Hematopoietic multipotent progenitor cell treated with erythropoietin and hydrocortisone succinate and interleukin-3 and kit ligand, for 6 days (in vitro differentiated cells): ENCODE results near the gene RCOR1.

Source experiments
- DNase-seq: peaks from one replicate; pipeline ENCODE4 v3.0.0-alpha.2; 2015

The RCOR1 gene

DNA sequence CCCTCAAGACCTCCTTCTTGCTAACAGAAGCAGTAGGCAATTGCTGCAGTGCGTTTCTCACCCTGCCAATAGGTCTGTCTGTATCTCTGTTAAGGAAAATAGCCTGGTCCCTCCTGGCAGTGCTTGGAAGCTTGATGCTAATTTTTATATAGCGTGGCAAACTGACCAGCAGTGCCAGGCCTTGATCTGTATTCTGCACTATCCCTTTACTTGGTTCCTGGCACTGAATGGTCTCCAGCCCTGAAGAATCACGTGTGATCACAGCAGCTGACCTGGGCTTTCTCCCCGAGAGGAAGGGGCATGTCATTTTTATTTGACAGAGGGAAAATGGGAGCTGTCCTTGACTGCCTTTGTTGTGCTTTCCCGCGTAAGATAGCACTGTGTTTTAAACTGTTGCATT lies 136.1 kb downstream of the RCOR1 start:
- DNase-seq: no peak

DNA sequence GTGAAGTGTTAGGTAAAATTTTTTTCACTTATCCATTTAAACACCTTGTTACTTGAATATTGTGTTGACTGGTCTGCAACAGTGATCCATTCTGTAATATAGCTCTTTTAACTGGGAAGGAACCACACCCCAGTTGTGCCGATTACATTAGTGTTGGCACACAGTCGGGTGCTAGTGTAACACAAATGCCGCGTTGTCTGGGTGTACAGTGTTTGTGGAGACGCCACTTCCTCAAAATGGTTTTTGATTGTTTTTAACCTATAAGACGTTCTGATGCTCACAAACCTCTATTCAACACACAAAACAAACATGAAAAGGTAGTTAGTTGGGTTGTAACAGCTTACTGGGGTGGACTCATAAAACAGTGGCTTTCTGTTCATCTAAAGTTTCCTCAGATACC lies 136.8 kb downstream of the RCOR1 start:
- DNase-seq: no peak

DNA sequence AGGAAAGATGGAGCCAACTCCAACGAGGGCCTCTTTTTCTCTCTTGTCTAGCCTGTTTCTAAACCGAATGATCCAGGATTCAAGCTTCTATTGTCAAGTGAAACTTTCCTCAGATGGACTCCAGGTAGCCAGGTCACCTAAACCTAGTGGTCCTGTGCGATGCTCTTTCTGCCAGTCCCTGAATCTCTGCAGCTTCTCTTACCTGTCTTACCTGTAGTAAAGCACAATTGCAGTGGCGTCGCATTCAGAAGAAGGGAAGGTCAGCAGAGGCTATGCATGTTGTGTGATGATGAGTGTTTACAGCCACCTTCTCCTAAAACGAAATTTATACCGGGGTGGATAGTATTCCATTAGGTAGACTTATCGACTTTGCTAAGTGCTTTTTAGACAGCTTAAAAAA lies 137.4 kb downstream of the RCOR1 start:
- no peak for DNase-seq

DNA sequence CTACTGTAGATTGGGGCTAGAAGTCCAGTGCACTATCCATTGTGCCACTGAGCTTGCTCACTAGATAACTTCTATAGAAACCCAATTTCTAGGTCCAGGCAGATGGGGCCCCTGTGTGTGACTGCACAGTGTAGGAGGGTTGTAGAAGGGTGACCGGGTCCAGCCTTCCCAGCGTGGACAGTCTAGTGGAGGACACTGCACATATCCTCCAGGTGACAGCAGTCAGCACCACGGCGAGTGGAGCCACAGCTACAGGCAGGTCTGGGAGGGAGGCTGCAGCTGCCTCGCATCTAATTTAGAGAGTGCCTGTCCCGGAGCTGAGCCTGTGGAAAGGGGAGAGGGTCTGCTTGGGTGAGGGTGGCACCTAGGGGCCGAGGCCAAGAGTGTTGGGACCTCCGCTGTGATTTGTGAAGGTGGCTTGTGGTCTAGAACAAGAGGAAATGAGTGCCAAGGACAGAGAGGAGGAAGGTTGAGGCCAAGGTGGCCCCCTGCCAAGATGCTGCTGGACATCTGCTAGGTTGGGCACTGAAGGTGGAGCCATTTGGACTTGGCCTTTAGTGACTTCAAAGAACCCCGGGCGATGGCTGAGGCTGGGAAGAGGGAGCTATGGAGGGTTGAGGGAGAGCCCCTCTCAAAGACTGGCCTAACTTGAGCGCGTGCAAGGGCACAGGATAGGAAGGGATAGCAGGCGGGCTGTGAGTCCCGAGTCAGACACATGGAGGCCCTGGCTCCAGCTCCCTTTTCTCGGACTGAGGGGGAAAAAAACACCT lies 138.8 kb downstream of the RCOR1 start:
- no peak for DNase-seq

DNA sequence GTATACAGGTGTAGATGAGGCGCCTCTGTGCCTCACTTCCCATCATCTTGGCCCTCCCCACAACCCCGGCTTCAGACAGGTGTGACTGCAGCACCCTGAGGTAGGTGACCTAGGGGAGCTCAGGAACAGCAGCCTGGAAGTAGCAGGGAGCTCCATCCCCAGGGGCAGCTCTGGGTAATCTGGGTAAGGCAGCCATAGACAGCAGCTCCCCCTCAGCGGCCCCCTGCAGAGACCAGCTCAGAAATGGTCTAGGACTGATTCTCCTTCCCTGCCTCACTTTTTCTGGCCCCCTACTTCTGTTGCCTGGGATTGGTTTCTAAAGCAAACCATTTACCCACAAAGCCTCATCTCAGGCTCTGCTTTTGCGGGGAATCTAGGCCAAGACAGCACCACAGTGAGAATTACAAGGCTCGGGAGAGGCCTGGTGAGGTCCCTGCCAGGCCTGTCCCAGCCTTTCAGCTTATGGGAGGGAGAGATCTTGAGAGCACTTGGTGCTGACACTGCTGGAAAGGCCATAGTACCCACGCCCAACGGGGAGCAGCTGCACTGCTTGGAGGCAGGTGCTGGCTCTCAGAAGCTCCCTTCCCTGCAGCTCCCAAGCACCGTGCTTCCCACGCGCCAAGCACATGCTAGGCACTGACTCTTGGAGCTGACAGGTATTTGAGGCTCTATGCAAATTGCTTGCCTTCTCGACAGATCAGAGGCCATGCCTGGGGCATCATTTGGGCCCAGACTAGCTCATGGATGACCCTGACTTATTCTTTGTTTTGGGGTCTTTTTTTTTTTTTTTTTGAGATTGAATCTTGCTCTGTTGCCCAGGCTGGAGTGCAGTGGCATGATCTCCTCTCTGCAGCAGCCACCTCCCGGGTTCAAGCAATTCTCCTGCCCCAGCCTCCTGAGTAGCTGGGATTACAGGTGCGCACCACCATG lies 139.7 kb downstream of the RCOR1 start:
- no peak for DNase-seq

DNA sequence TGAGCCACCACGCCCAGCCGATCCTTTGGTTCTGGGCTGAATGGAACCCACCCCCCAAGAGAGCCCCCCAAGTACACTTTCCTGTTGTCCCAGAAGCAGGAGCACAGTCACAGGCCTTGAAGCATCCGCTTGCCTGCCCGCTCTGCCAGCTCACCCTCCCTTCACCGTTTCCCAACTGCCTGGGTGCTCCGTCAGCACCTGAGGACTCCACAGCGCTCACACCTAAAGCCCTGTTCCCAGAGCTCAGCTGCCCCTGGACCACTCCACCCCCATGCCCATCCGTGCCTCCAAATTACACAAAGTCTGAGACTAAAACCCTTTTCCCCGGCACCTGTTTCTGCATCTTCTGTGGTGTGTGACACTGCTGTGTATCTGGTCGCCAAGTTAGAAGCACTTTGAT lies 140.5 kb downstream of the RCOR1 start:
- no peak for DNase-seq

DNA sequence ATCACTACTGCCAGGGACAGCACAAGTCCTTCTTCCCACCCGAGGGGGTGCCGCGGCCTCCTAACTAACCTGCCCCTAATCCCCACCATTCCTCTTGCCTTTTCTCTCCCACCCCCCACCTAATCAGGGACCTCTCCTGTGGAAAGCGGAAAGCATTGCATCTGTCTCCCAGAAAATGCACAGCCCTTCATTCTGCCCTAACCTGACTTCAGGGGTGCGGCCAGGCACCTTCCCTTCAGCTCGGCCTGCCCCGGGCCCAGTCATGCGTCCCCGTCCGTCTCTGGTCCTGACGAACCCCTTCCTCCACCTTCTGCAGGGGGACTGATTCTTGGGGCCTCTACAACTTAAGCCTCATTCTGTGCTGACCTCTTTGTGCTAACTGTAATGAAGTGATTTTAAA lies 140.9 kb downstream of the RCOR1 start:
- DNase-seq: no peak

DNA sequence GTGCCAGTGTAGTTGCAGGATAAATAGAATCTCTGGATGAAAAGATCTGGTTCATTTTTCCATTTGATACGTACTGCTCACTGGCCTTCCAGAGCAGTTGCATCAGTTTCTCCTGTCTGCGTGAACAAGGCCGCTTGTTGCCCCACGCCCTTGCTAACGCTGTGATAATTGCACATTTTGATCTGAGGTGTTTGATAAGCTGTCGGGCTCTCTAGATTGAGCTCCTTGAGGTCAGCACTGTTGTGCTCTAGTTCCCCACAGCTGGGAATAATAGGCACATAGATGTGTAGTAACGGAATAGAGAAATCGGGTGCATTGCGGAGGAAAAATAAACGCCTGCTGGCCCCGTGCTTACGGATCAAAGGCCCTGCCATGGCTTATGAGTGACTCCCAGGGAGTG lies 142.0 kb downstream of the RCOR1 start:
- DNase-seq: no peak

DNA sequence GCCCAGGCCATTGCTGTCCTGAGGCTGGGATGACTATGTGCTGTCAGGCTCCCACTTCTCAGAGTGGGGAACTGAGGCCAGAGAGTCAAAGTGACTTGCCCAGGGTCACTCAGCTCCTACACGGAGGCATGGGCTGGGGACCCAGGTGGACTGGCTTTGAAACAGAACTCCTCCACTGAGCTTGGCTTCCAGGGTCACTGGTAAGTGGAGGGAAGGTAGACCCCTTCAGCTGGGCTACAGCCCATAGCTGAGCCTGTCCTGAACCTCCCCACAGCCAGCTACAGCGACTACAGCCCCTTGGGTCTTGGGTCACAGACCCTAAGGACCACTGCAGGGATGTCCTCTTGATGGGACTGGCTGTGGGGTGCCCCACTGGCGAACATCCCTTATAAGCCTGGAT lies 144.5 kb downstream of the RCOR1 start:
- no peak for DNase-seq

DNA sequence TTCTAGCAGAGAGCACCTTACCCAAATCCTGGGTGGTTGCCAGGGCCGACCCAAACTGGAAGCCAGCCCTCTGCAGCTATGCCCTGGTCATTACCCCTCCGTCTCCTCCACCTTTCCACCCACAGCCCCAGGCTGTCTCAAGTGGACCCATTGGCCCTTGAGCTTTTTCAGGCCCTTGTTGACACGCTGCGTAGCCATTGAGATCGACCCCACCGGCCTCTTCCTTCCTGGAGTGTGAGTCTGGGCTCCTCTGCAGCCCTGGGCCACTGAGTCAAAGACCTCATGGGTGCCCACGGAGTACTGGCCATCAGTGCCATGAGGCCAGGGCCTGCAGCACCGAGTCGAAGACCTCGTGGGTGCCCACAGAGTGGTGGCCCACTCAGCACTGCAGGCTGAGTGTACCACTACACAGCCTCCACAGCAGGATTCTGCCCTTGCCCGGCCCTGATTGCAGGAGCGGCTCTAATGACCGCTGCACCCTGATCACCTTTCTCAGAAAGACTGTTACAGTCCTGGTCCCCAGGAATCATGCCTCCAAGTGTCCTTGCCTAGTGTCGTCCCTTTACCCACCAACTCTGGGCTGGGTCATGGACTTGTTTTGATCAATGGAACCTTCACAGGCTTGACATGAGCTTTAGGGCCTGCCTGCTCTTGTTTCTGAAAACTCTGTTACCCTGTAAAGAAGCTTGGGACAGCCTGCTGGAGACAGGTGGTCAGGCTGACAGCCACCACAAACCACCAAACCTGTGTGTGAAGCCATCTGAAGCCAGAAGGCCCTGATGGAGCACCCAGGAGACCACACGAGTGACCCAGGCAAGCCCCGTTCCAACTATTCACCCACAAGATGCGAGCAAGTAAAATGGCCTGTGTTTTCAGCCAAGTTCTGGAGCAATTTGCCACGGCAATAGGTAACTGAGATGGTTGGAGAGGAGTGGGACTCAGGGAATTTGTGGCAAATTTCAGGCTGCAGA lies 145.2 kb downstream of the RCOR1 start:
- DNase-seq: no peak

DNA sequence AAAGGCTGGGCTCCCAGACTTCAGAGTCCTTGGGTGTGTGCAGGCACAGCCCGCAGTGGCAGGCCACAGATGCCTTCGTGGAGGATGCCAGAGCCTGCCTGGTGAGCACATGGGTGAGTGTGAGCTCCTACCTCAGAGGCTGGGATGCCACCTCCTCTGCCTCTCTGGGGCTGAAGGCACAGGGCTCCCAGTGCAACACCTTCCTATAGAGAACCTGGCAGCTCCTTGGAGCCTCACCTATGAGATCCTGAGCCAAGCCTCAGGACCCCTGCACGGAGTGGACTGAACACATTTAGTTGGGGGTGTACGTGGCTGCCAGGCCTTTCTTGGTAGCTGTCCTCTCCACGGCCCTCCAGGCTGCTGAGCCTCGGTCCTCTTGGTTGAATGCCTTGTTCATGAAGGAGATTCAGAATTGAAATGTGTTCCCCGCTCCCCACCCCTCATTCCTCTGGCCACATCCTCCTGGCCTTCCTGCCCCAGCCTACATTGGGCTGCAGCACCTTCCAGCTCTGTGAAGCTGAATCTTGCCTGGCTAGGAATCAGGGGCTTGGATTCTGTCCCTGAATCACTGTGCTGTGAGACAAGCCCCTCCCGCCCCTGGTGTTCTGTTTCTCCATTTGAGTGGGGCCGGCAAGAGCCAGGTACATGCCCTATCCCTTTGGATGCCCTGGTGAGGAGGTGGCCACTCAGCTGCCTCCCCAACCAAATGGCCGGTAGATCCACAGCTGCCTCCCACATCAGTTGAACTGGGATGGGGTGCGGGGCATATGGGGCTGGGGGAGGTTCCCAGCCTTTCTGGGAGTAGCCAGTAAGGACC lies 146.1 kb downstream of the RCOR1 start:
- DNase-seq: no peak

DNA sequence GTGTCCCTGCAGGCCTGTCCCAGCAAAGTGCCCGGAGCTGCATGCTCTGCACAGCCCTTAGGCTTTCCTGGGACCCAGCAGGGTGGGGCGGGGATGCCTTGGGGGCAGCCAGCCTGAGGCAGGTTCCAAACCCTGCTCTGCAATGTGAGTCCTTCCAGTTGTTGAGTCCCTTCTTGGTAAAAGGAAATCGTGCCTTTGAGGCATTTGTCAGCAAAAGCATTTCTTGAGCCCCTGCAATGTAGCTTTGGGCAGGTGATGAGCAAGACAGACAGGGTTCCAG lies 146.7 kb downstream of the RCOR1 start:
- no peak for DNase-seq

DNA sequence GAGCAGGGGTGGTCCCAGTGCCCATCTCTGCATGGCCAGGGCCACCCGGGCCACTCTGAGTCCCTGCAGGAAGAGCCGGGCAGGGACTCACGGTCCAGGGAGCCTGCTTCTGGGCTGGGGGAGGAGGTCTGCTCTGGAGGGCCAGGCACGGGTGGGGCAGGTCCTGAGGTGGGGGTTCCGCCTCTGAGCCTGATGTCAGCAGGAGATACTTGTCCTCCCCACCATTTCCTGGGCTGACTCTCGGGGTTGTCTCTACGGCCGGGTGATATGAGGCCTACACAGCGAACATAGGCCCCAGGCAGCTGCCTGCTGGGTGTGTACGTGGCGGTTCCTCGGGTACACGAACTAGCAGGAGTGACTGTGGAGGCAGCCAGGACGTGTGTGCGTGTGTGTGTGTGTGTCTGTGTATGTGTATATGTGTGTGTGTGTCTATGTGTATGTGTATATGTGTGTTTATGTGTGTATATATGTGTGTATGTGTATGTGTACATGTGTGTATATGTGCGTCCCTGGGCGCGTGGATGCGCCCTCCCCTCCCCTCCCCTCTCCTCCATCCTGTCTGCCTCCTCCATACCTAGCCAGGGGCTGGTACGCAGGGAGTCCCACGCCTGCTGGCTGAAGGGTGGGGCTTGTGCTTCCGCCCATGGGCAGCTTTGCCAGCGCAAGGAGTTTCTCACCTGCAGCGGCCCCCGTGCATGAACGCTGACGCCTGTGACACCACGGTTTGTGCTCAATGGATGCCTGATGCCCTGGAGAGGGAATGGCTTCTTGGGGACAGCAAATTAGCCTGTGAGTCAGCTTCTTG lies 154.4 kb downstream of the RCOR1 start:
- peak; percentile 60 for DNase-seq

DNA sequence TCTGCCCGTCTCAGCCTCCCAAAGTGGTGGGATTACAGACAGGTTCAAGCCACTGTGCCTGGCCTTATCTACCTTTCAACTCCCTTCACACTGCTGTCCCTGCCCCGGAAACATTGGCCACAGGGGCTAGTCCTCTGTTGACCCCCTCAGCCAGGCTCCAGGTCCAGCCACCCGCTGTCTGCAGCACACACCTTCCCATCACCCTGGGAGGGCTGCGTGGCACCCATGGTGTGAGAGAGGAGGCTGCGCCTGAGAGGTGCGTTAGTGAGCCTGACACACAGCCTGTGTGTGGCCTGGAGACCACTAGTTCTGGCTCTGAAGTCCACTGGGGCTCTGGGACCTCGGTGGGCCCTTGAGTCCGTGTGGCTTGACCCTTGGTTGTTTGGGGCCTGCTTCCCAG lies 156.4 kb downstream of the RCOR1 start:
- no peak for DNase-seq

DNA sequence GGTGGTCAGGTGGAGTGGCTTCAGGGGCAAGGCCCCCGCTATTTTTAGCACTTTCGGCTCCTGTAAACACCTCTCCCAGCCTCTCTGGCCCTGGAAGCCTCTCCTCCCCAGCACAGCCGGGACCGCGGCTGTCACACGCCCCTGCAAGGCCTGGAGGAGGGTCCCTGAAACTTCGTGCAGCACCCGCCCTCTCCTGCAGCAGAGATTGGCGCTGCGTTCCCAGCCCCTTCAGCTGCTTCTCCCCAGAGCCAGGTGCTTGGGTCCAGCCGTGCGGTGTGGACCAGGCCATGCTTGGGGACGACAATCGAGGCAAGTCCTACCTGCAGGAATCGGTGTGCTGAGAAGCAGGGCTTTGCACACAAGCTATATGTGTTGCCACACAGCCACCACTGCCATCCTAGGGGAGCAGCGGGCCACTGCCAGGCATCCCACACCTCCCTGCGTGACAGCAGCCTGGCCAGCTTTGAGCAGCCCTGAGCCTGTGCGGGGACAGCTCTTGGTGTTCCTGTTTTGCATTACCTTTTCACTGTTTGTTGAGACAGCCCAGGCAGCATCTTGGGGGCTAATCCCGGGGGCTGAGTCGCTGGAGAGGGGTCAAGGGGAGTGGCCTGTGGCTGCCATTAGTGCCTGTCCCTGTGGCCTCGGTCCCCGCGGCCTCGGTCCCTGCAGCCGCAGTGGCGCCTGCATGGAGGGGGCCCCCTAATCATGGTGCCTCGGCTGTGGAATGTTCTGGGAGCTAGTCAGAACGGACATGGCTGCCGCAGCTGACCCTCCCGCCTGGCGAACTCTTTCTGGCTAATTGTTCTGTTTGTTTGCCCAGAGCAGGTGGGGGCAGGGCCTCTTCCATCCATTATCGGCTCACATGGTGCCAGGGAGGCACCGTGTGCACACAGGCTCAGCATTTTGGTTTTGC lies 157.2 kb downstream of the RCOR1 start:
- DNase-seq: no peak

DNA sequence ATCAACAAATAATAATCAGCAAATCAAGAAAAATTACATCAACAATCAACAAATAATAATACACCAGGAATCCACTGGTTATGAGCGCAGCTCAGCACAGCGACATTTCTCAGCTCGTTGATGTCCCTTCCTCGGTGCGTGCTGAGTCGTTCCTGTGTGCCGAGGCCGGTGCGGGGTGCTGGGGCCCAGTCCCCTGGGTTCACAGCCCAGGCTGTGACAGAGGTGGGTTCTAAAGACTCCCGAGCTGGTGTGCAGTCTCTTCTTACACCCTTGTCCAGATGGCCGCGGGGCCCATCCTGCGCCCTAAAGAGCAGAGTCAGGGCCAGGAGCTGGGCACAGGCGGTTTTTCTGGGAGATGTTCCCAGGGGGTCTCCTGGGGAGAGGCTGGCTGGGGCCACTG lies 157.9 kb downstream of the RCOR1 start:
- no peak for DNase-seq

DNA sequence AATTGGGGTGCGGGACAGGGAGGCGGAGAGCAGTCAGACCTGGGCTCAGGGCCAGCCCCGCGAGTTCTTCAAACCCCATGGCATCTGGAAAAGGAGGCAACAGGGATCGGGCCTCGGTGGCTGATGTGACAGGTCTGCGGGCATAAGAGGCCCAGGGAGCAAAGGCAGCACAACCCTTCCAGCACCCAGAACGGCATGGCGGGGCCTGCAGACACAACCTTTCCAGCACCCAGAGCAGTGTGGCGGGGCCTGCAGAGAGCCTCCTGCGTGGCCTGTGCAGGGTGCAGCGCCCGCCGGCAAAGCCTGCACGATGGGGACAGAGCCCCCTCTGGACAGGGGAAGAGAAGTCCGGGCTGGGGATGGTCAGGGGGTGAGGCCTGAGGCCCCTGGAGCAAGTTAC lies 158.6 kb downstream of the RCOR1 start:
- no peak for DNase-seq

DNA sequence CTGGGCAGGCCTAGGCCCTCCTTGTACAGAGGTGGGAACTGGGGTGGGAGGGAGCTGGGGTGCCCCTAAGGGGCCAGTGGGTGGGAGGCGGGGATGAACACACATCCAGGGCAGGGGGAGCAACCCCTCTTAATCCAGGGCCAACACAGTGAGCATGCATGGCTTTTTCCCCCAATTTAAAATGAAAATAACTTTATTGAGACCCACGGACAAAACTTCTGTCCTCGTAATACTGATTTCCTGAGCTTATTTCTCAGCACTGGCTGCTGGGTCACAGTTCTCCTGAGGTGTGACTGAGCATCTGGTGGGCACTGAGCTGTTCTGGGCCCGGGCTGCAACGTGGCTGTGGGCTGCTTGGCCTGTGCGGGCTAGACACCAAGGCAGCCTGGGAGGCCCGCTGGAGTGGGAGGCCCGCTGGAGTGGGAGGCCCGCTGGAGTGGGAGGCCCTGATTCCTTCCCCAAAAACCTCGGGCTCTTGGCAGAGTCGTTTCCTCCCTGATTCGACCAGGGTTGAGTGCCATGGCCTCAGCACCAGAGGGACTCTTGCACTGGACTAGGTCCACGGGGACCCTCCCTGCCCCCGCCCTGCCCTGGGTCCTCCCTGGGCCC lies 159.9 kb downstream of the RCOR1 start:
- DNase-seq: no peak

DNA sequence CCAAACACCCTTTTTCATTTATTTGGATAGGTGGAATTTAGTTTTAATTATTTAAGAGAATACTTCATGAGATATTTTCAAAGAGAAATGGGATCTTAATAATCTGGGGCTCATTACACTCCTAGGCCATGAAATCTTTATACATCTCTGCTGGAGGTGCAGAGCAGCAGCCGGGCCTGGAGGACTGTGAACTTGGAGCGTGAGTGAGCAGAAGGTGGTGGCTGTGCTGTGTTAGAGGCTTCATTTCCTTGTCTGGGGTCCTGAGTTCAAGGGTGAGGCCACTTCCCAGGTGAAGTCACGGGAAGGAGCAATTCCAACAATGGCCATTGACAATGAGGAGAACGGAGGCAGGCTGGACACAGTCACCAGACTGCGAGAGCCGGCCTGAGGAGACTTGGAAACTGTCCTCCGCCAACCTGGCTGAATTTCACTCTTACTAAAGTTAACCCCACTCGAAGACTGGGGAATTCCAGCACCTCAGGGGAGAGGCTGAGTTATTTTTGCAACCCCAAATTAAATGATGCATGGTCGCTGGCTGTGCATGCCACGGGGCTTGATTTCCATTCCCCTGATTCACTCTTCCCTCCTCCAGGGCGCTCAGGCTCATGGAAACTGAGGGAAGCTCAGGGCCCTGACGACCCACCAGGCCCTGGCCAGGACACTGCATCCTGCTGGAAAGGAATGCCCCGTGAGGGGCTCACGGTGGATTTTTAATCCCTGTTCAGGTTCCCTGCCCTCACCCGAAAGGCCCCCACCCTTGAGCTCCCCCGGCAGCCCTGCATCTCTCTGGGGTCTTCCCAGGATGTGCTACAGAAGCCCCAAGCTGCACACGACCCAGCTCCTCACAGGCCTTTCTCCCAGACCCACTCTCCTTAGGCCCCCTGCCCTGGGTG lies 162.2 kb downstream of the RCOR1 start:
- no peak for DNase-seq
